ENCODE measurements around the gene MRPL39. TPM values are rescaled to one million over a fixed set of nuclear protein-coding genes. Genes with fewer than 3 reads are reported as not detected.

The MRPL39 gene
- total and polyA plus RNA-seq, 12 donors, result 19.4 to 90.7 (median 41.7) TPM

DNA sequence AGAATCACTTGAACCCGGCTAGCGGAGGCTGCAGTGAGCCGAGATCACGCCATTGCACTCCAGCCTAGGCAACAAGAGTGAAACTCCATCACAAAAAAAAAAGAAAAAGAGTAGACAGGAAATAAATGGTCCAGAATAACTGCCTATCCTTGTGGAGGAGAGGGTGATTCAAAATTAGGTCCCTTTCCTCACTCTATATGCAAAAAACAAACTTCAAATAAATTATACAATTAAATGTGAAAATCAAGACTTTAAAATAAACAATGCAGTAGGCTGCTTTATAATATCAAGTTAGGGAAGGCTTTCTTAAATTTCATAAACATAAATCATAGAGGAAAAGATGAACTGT, 26.4 kb downstream of the MRPL39 start:
- Histone ChIP-seq H3K27ac (no peak overlapping the region), H3K4me3 (no peak overlapping the region), H3K36me3 (replicated peaks in 1 of 2) (no peaks in the 10 kb centered on the region), H3K4me1 (replicated peaks in 1 of 2) (no peaks in the 10 kb centered on the region), H3K9me3 (replicated peaks in 1 of 3) (no peaks in the 10 kb centered on the region), H3K27me3 (no peaks in the 10 kb centered on the region)
- no peak for DNase-seq
- WGBS, 4 donors, result 96 to 100% (median 98%) methylated on average over 4 of the region's 4 CpGs
- TF ChIP-seq POLR2A (IDR thresholded peaks at IDR 0.05), result no peak
- TF ChIP-seq, protein P1, sequence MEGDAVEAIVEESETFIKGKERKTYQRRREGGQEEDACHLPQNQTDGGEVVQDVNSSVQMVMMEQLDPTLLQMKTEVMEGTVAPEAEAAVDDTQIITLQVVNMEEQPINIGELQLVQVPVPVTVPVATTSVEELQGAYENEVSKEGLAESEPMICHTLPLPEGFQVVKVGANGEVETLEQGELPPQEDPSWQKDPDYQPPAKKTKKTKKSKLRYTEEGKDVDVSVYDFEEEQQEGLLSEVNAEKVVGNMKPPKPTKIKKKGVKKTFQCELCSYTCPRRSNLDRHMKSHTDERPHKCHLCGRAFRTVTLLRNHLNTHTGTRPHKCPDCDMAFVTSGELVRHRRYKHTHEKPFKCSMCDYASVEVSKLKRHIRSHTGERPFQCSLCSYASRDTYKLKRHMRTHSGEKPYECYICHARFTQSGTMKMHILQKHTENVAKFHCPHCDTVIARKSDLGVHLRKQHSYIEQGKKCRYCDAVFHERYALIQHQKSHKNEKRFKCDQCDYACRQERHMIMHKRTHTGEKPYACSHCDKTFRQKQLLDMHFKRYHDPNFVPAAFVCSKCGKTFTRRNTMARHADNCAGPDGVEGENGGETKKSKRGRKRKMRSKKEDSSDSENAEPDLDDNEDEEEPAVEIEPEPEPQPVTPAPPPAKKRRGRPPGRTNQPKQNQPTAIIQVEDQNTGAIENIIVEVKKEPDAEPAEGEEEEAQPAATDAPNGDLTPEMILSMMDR (IDR thresholded peaks at IDR 0.05), result no peak
- intact Hi-C loops (cut with DNase I), result no loop called here

DNA sequence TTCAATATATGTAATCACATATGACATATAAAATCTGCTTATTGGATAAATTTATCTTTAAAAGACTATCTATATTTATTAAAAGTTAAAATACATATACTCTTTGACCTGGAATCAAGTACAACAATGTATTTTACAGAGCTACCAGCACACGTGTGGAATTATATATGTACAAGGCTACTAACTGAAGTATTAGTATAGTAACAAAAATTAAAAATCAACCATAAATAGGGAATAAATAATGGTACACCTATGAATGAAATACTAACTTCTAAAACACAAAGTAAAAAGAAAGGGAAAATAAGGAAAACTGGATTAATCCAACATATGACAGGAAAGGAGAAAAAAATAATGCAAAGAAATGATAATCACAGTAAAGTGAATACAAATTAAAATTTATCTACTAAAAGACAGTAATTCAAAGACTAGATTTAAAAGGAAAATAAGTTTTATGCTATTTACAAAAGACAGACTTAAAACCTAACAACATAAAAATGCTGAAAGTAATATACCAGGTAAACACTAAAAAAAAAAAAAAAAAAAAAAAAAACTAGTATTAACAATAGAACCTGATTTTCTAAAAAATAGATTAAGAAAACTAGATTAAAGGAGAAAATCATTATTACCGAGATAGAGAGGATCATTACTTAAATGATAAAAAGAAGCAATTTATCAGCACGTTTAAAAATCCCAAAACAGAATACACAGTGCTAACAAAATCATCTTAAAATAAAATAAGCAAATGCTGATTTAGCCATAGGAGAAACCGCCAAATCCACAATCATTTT, 27.9 kb downstream of the MRPL39 start:
- Histone ChIP-seq H3K4me1 (replicated peaks in 1 of 2) (no peaks in the 10 kb centered on the region), H3K27ac (no peak overlapping the region), H3K27me3 (no peaks in the 10 kb centered on the region), H3K36me3 (replicated peaks in 1 of 2) (no peaks in the 10 kb centered on the region), H3K4me3 (no peak overlapping the region), H3K9me3 (replicated peaks in 1 of 3) (no peaks in the 10 kb centered on the region)
- TF ChIP-seq, protein P1 (IDR thresholded peaks at IDR 0.05), result no peak
- TF ChIP-seq POLR2A (IDR thresholded peaks at IDR 0.05), result no peak
- intact Hi-C loops (cut with DNase I), result no loop called here
- WGBS, 4 donors, result 70 to 74% (median 73%) methylated on average over 4 of the region's 4 CpGs
- no peak for DNase-seq

DNA sequence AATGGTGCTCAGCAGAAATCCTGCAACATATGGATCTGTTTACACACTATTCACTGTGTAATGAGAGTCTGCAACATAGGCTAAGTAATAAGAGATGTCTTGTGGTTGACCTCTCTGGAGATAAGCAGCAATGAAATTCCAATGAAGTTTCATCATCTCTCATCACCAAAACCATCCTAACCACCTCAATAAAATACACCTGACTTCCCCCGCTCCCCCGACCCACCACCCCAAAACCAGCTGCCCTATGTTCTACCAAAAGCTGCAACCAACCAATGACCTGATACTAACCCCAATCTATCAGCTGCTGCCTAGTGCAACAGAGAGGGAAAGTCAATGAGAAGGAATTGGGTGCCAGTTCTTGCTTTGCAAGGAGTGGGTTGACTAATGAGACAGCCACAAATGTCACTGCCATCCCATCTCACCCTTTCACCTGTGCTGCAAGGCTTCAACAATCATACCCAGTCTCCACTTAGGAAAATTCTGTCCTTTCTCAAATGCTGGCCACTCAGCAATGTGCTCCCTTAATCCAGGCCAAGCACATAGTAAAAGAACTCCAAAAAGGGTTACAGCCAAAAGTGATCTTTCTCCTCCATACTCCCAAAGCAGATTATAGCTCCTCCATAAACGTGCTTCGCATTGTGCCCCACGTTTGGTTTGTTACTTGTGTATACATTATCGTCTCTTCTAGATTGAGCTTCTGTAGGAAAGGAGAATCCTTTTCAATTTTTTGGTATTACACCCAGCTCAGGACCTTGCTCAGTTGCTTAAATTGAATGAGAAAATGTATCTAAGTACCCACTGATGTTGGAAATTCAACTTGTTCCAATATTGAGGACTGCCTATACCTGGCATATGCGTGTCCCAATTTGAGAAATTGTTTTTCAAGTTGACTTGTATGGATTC, 29.0 kb downstream of the MRPL39 start:
- intact Hi-C loops (cut with DNase I), result no loop called here
- H3K4me1 ChIP-seq (replicated peaks in 1 of 2), result peaks cover 0 to 8% of the 10 kb centered on the region in 2 donors
- TF ChIP-seq, protein P1 (IDR thresholded peaks at IDR 0.05), result no peak
- TF ChIP-seq POLR2A (IDR thresholded peaks at IDR 0.05), result no peak
- no peak for DNase-seq
- H3K27me3 ChIP-seq, result no peaks in the 10 kb centered on the region
- 93 to 97% (median 96%) methylated on average over 7 of the region's 7 CpGs for WGBS, 4 donors
- no peaks in the 10 kb centered on the region for H3K36me3 ChIP-seq (replicated peaks in 1 of 2)
- H3K9me3 ChIP-seq (replicated peaks in 1 of 3), result no peaks in the 10 kb centered on the region
- H3K27ac ChIP-seq, result no peak overlapping the region
- H3K4me3 ChIP-seq, result no peak overlapping the region

DNA sequence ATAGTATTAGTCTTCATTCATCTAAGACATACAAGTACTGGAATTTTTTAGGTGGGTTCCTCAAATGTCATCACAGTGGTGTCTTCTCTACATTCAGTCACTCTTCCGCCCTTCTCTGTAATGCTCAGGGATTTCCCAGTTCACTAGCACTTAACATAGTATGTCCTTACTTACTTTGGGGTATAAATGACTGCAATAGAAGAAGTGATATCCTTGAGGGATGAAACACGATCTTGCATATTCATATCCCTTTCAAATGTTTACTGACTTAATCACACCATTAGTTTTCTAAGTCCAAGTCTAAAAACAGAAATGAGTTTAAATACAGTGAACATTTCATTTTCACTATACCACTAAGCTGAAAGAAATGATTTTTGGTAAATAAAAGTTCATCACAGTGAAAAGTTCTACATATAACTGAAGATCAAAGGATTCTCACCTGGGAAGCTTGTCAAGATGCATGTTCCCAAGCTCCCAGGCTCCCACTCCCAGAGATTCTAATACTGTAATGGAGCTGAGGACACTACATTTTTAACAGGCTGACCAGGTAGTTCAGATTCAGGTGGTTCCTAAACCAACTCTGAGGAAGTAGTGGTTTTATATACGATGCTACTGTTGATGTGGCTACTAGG, 29.7 kb downstream of the MRPL39 start:
- H3K9me3 ChIP-seq (replicated peaks in 1 of 3), result no peaks in the 10 kb centered on the region
- H3K27me3 ChIP-seq, result no peaks in the 10 kb centered on the region
- intact Hi-C loops (cut with DNase I), result no loop called here
- H3K4me3 ChIP-seq, result no peak overlapping the region
- H3K4me1 ChIP-seq (replicated peaks in 1 of 2), result peaks cover 0 to 12% of the 10 kb centered on the region in 2 donors
- TF ChIP-seq, protein P1 (IDR thresholded peaks at IDR 0.05), result no peak
- TF ChIP-seq POLR2A (IDR thresholded peaks at IDR 0.05), result no peak
- no peak overlapping the region for H3K27ac ChIP-seq
- DNase-seq, result no peak
- H3K36me3 ChIP-seq (replicated peaks in 1 of 2), result no peaks in the 10 kb centered on the region
- 92 to 96% (median 95%) methylated on average over 3 of the region's 3 CpGs for WGBS, 4 donors
